Daoy (cell line): ENCODE data around the gene CDRT15. TPM values are rescaled to one million over a fixed set of nuclear protein-coding genes. Genes with fewer than 3 reads are reported as not detected.
"Not testable (repeated sequence)": the region's sequence is repeated elsewhere in the genome, so short reads cannot be mapped to it uniquely, and the experiment has no call there.

Experiments used
- DNase-seq: peaks from one replicate; pipeline ENCODE4 v3.0.0-alpha.2; 2015; ENCODE audit warnings: low read depth
- total RNA-seq: library from RNA; depleted of rRNA; stranded (reverse); fragments of >200 nt; shearing (Covaris generic); gene quantifications from 2 replicates; pipeline ENCODE4 v1.2.3, GENCODE V29; 2014; rRNA removed

CDRT15 gene
- total RNA-seq, 1 experiment from 2014 or later, result not detected

DNA sequence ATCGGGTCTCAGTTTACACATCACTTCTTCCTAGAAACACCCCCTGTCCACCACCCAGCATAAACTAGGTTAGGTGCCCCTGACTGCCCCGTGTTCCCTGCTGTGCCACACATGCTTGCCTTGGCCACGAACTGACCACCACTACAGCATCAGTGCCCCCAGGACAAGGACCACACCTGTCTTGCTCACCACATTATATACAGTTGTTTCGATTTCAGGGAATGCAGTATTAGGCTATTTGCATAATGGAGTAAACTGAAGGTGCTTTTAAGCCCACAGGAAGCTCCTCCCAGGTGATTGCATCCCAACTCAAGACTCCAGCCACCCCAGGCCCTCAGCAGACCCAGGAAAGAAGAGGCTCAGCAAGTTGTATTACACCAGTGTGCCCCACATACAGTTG lies 50.2 kb downstream of the CDRT15 start:
- not testable (repeated sequence) for DNase-seq

Other genes with a start within 250 kb of the CDRT15 start
- 13.9 and 26.9 TPM in 2 replicates for gene COX10, start 167.4 kb downstream of the CDRT15 start, total RNA-seq
- 3.1 and 4.7 TPM in 2 replicates for gene HS3ST3B1, start 64.2 kb upstream of the CDRT15 start, total RNA-seq